SK-N-SH (cell line): Measurements from ENCODE around the gene CCL15. TPM values are rescaled to one million over a fixed set of nuclear protein-coding genes. Genes with fewer than 3 reads are reported as not detected.

Experiments
- CTCF ChIA-PET: fragments of 300-600, 350-600 bp; formaldehyde crosslinking; extraction: SDS; loops from one replicate; lab custom pipeline; 2021; lab: Yijun Ruan, JAX
- POLR2A ChIA-PET: fragments of 350-600 bp; sonication (Branson Sonifier 250); formaldehyde crosslinking; extraction: SDS; loops from one replicate; lab custom pipeline; 2020; ENCODE audit warnings: antibody characterized with exemption, inconsistent platforms; lab: Yijun Ruan, JAX
- DNase-seq: peaks from one replicate; pipeline ENCODE4 v3.0.0; 2012
- H2AFZ ChIP-seq: fragments of 200-600 bp; sonication (generic); 2 replicates; pipeline ENCODE4 v1.8.1; 2016; ENCODE audit warnings: antibody characterized with exemption, mild to moderate bottlenecking, low read depth
- H3F3A ChIP-seq: fragments of 200-600 bp; sonication (generic); replicated peaks from 2 replicates; pipeline ENCODE3; 2016; ENCODE audit warnings: antibody characterized with exemption, mild to moderate bottlenecking; ENCODE audit not compliant: insufficient read depth
- H3K27ac ChIP-seq, 2 experiments: fragments of 200-500 bp in 1 of 2; fragments of 200-600 bp in 1 of 2; sonication (Bioruptor generic) in 1 of 2; sonication (generic), shearing (Covaris generic) in 1 of 2; 2 replicates each; pipeline versions ENCODE4 v1.5.1 to v1.6.1; 2014 to 2016; ENCODE audit warnings: low read depth in 2 of 2, inconsistent platforms in 1 of 2, low read length in 1 of 2, mild to moderate bottlenecking in 1 of 2, mixed read lengths in 1 of 2
- H3K27me3 ChIP-seq: fragments of 200-600 bp; sonication (generic), shearing (Covaris generic); 2 replicates; pipeline ENCODE4 v1.6.1; 2016; ENCODE audit warnings: mixed run types; ENCODE audit not compliant: insufficient read depth
- H3K36me3 ChIP-seq, 2 experiments: fragments of 200-500 bp in 1 of 2; fragments of 200-600 bp in 1 of 2; sonication (Bioruptor generic) in 1 of 2; sonication (generic) in 1 of 2; replicated peaks in 1 of 2; 2 replicates each; pipeline versions ENCODE3 to v1.5.1; 2014 to 2016; ENCODE audit warnings: low read length in 1 of 2, mild to moderate bottlenecking in 1 of 2; ENCODE audit not compliant: insufficient read depth in 2 of 2, control insufficient read depth in 1 of 2
- H3K4me1 ChIP-seq, 2 experiments: fragments of 200-500 bp in 1 of 2; fragments of 200-600 bp in 1 of 2; sonication (Bioruptor generic) in 1 of 2; sonication (generic), shearing (Covaris generic) in 1 of 2; 2 replicates each; pipeline versions ENCODE4 v1.5.1 to v1.6.1; 2014 to 2016; ENCODE audit warnings: low read depth in 1 of 2, low read length in 1 of 2, mixed run types in 1 of 2; ENCODE audit not compliant: insufficient read depth in 2 of 2, control insufficient read depth in 1 of 2
- H3K4me2 ChIP-seq: fragments of 200-600 bp; sonication (generic), shearing (Covaris generic); 2 replicates; pipeline ENCODE4 v1.6.1; 2017; ENCODE audit warnings: mixed run types
- H3K4me3 ChIP-seq, 2 experiments: fragments of 200-500 bp in 1 of 2; fragments of 200-600 bp in 1 of 2; sonication (Bioruptor generic) in 1 of 2; sonication (generic), shearing (Covaris generic) in 1 of 2; 2 replicates each; pipeline versions ENCODE4 v1.5.1 to v1.8.1; 2014 to 2016; ENCODE audit warnings: low read depth in 2 of 2, inconsistent platforms in 1 of 2, low read length in 1 of 2, mild to moderate bottlenecking in 1 of 2, mixed read lengths in 1 of 2, moderate library complexity in 1 of 2
- H3K79me2 ChIP-seq: fragments of 200-600 bp; sonication (generic); 2 replicates; pipeline ENCODE4 v1.8.1; 2017; ENCODE audit warnings: mild to moderate bottlenecking; ENCODE audit not compliant: insufficient read depth
- H3K9ac ChIP-seq: fragments of 200-600 bp; sonication (generic); 2 replicates; pipeline ENCODE4 v1.6.1; 2017; ENCODE audit warnings: mixed run types
- H3K9me2 ChIP-seq: fragments of 200-600 bp; sonication (generic); 2 replicates; pipeline ENCODE4 v1.6.1; 2017; ENCODE audit warnings: mixed run types
- H3K9me3 ChIP-seq: fragments of 200-600 bp; sonication (generic); 2 replicates; pipeline ENCODE4 v1.6.1; 2017; ENCODE audit warnings: mixed run types, mild to moderate bottlenecking, moderate library complexity
- H4K20me1 ChIP-seq: fragments of 200-600 bp; sonication (generic); 2 replicates; pipeline ENCODE4 v1.6.1; 2017; ENCODE audit warnings: mild to moderate bottlenecking, mixed run types; ENCODE audit not compliant: insufficient read depth
- CHD2 ChIP-seq: fragments of 150-350 bp; IDR thresholded peaks from 2 replicates; pipeline ENCODE4 v1.6.1; 2018; ENCODE audit warnings: low read length; ENCODE audit not compliant: partially characterized antibody
- EZH2phosphoT487 ChIP-seq: fragments of 200-600 bp; sonication (generic); IDR thresholded peaks from 2 replicates; pipeline ENCODE4 v1.6.1; 2017; ENCODE audit warnings: low read depth, mixed run types, mild to moderate bottlenecking, antibody characterized with exemption, moderate library complexity, borderline replicate concordance
- FOXJ3 ChIP-seq: sonication (generic); formaldehyde crosslinking; IDR thresholded peaks from 2 replicates; pipeline ENCODE4 v1.5.1; 2020; ENCODE audit warnings: mild to moderate bottlenecking, missing genetic modification reagents
- FOXM1 ChIP-seq: IDR thresholded peaks from 2 replicates; pipeline ENCODE4 v1.4.0; 2012; ENCODE audit warnings: low read depth, mild to moderate bottlenecking
- GATA2 ChIP-seq: sonication (generic); formaldehyde crosslinking; IDR thresholded peaks from 2 replicates; pipeline ENCODE4 v1.5.0; 2020; ENCODE audit warnings: mild to moderate bottlenecking, missing genetic modification reagents
- JUND ChIP-seq: IDR thresholded peaks from 2 replicates; pipeline ENCODE4 v1.4.0; 2012
- NRF1 ChIP-seq: IDR thresholded peaks from 2 replicates; pipeline ENCODE4 v1.6.1; 2012; ENCODE audit warnings: low read depth, mild to moderate bottlenecking, low read length
- POLR2AphosphoS5 ChIP-seq: IDR thresholded peaks from 2 replicates; pipeline ENCODE4 v1.6.1; 2012; ENCODE audit warnings: low read depth, low read length
- RCOR1 ChIP-seq: fragments of 150-350 bp; IDR thresholded peaks from 2 replicates; pipeline ENCODE4 v1.6.1; 2017; ENCODE audit warnings: antibody characterized with exemption, low read length
- RXRA ChIP-seq: IDR thresholded peaks from 2 replicates; pipeline ENCODE4 v1.4.0; 2012; ENCODE audit warnings: low read depth, mild to moderate bottlenecking, borderline replicate concordance
- SMC3 ChIP-seq: IDR thresholded peaks from 2 replicates; pipeline ENCODE4 v1.6.1; 2012; ENCODE audit warnings: low read depth, low read length, improper control_type of control experiment
- TCF12 ChIP-seq: IDR thresholded peaks from 2 replicates; pipeline ENCODE4 v1.4.0; 2012
- YY1 ChIP-seq: IDR thresholded peaks from 2 replicates; pipeline ENCODE4 v1.4.0; 2012; ENCODE audit warnings: low read depth, mild to moderate bottlenecking
- whole genome bisulfite sequencing: methylation state at CpG from one replicate; pipeline ENCODE4 v1.1.6; 2017; ENCODE audit warnings: low lambda C conversion rate; 5-methylcytosine and 5-hydroxymethylcytosine counted together
- polyA plus RNA-seq, 3 experiments: library from polyadenylated mRNA; depleted of rRNA; stranded (reverse); fragments of >200 nt; gene quantifications; 2 replicates each; pipeline ENCODE4 v1.2.3, GENCODE V29; 2012
- TF ChIP-seq, protein P1 (sequence below): fragments of 150-350 bp; IDR thresholded peaks from 2 replicates; pipeline ENCODE4 v1.6.1; 2017; ENCODE audit warnings: antibody characterized with exemption, low read length, low read depth, borderline replicate concordance
- TF ChIP-seq, protein P2 (sequence below): fragments of 200-600 bp; sonication (generic); IDR thresholded peaks from 2 replicates; pipeline ENCODE4 v1.6.1; 2017; ENCODE audit warnings: antibody characterized with exemption, mild to moderate bottlenecking, moderate library complexity
- TF ChIP-seq, protein P3 (sequence below): IDR thresholded peaks from 2 replicates; pipeline ENCODE4 v1.4.0; 2012; ENCODE audit warnings: low read depth, borderline replicate concordance
- TF ChIP-seq, protein P4 (sequence below): IDR thresholded peaks from 2 replicates; pipeline ENCODE4; 2012
- TF ChIP-seq, protein P5 (sequence below): IDR thresholded peaks from 2 replicates; pipeline ENCODE4 v1.6.1; 2012; ENCODE audit warnings: mild to moderate bottlenecking, low read depth, low read length, moderate library complexity

Gene CCL15
- polyA plus RNA-seq, 1 of the 3 experiments (the other 2 are of a cell fraction), result not detected

DNA sequence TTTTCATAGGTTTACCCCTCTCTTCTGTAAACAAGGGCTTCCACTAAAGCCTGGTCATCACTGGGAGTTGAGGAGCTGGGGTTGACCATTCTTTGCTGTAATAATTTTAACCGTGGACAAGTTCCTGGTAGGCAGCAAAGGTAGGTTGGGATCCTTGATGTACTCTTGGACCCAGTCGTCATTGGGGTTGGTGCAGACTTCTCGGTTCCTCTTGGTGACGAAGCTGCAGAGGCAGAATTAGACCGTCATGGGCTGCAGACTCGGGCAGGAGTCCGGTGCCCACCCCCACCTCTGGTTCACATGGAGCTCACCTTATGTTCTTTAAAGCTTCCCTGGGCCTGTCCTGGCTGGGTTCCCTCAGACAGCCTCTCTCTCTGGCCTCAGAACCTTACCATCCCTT is 23.8 kb downstream of the CCL15 start (continued):
- TF ChIP-seq, protein P1, sequence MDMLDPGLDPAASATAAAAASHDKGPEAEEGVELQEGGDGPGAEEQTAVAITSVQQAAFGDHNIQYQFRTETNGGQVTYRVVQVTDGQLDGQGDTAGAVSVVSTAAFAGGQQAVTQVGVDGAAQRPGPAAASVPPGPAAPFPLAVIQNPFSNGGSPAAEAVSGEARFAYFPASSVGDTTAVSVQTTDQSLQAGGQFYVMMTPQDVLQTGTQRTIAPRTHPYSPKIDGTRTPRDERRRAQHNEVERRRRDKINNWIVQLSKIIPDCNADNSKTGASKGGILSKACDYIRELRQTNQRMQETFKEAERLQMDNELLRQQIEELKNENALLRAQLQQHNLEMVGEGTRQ, result no peak
- TF ChIP-seq POLR2AphosphoS5, result no peak
- TF ChIP-seq, protein P2, sequence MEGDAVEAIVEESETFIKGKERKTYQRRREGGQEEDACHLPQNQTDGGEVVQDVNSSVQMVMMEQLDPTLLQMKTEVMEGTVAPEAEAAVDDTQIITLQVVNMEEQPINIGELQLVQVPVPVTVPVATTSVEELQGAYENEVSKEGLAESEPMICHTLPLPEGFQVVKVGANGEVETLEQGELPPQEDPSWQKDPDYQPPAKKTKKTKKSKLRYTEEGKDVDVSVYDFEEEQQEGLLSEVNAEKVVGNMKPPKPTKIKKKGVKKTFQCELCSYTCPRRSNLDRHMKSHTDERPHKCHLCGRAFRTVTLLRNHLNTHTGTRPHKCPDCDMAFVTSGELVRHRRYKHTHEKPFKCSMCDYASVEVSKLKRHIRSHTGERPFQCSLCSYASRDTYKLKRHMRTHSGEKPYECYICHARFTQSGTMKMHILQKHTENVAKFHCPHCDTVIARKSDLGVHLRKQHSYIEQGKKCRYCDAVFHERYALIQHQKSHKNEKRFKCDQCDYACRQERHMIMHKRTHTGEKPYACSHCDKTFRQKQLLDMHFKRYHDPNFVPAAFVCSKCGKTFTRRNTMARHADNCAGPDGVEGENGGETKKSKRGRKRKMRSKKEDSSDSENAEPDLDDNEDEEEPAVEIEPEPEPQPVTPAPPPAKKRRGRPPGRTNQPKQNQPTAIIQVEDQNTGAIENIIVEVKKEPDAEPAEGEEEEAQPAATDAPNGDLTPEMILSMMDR, result no peak
- TF ChIP-seq, all 33 proteins: peak for 0

DNA sequence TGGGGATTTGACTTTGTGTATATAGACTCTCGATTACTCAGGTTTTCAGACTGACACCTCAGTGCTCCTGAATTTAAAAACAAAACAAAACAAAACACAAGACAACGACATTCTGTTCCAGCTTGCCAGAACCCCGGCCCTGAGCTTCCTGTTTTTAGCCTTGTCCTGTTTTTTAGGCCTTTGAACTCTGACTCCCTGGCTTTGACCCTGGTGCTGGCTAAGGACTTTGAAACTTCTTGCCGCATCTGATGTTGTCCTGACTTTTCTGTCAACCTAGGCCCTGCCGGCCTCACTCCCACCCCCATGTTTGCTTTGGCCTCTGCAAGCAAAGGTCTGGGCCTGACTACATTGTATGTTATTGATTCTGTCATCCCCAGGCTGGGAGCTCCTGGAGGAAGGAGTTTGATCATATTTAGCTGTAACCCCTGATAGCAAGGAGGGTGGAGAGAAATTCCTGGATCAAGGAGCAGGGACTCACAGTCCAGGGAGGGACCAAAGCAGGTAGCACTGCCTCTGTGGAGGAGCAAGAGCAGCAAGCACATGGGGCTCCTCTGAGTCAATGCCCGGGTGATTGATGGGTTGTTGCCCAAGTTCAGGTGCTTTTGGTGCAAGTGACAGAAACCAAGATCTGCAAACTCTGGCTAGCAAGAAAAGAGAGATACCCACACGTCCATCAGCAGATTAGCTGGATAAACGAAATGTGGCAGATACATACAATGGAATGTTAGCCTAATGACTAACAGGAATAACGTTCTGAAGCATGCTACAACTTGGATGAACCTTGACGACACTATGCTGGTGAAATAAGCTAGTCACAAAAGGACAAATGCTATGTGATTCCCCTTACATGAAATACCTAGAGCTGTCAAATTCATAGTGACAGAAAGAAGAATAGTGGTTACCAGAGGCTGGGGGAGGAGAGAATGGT is 27.8 kb downstream of the CCL15 start:
- Histone ChIP-seq H3K9me2 (no peaks in the 10 kb centered on the region), H3K4me2 (no peak overlapping the region), H3K4me3 (no peak overlapping the region), H4K20me1 (no peaks in the 10 kb centered on the region), H3K9me3 (no peaks in the 10 kb centered on the region), H3F3A (no peaks in the 10 kb centered on the region), H3K79me2 (no peaks in the 10 kb centered on the region), H3K27ac (no peak overlapping the region), H2AFZ (no peak overlapping the region), H3K36me3 (no peaks in the 10 kb centered on the region), H3K27me3 (peaks cover 25% of the 10 kb centered on the region; the same call in 1 of the 2 replicates), H3K4me1 (no peaks in the 10 kb centered on the region), H3K9ac (no peak overlapping the region)
- ChIA-PET POLR2A (no interaction called here), CTCF (interaction anchor here (0.7 to 5.7 kb wide), 5 partner anchors 12 to 509 kb away, joined by 3 to 48 read pairs (median 4); no protein-coding TSS in a partner anchor)
- TF ChIP-seq, protein P3, sequence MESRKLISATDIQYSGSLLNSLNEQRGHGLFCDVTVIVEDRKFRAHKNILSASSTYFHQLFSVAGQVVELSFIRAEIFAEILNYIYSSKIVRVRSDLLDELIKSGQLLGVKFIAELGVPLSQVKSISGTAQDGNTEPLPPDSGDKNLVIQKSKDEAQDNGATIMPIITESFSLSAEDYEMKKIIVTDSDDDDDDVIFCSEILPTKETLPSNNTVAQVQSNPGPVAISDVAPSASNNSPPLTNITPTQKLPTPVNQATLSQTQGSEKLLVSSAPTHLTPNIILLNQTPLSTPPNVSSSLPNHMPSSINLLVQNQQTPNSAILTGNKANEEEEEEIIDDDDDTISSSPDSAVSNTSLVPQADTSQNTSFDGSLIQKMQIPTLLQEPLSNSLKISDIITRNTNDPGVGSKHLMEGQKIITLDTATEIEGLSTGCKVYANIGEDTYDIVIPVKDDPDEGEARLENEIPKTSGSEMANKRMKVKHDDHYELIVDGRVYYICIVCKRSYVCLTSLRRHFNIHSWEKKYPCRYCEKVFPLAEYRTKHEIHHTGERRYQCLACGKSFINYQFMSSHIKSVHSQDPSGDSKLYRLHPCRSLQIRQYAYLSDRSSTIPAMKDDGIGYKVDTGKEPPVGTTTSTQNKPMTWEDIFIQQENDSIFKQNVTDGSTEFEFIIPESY, result no peak
- no peak for TF ChIP-seq YY1
- no peak for TF ChIP-seq RXRA
- TF ChIP-seq, protein P4, sequence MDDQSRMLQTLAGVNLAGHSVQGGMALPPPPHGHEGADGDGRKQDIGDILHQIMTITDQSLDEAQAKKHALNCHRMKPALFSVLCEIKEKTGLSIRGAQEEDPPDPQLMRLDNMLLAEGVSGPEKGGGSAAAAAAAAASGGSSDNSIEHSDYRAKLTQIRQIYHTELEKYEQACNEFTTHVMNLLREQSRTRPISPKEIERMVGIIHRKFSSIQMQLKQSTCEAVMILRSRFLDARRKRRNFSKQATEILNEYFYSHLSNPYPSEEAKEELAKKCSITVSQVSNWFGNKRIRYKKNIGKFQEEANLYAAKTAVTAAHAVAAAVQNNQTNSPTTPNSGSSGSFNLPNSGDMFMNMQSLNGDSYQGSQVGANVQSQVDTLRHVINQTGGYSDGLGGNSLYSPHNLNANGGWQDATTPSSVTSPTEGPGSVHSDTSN, result no peak
- no peak for TF ChIP-seq RCOR1
- no peak for TF ChIP-seq TCF12
- TF ChIP-seq EZH2phosphoT487, result no peak
- no peak for TF ChIP-seq NRF1
- TF ChIP-seq, protein P5, sequence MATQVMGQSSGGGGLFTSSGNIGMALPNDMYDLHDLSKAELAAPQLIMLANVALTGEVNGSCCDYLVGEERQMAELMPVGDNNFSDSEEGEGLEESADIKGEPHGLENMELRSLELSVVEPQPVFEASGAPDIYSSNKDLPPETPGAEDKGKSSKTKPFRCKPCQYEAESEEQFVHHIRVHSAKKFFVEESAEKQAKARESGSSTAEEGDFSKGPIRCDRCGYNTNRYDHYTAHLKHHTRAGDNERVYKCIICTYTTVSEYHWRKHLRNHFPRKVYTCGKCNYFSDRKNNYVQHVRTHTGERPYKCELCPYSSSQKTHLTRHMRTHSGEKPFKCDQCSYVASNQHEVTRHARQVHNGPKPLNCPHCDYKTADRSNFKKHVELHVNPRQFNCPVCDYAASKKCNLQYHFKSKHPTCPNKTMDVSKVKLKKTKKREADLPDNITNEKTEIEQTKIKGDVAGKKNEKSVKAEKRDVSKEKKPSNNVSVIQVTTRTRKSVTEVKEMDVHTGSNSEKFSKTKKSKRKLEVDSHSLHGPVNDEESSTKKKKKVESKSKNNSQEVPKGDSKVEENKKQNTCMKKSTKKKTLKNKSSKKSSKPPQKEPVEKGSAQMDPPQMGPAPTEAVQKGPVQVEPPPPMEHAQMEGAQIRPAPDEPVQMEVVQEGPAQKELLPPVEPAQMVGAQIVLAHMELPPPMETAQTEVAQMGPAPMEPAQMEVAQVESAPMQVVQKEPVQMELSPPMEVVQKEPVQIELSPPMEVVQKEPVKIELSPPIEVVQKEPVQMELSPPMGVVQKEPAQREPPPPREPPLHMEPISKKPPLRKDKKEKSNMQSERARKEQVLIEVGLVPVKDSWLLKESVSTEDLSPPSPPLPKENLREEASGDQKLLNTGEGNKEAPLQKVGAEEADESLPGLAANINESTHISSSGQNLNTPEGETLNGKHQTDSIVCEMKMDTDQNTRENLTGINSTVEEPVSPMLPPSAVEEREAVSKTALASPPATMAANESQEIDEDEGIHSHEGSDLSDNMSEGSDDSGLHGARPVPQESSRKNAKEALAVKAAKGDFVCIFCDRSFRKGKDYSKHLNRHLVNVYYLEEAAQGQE, result no peak
- TF ChIP-seq JUND, result no peak
- no peak for TF ChIP-seq GATA2 (CRISPR knock-in tag)
- no peak for TF ChIP-seq FOXJ3 (CRISPR knock-in tag)
- TF ChIP-seq CHD2, result no peak
- TF ChIP-seq FOXM1, result no peak
- no peak for TF ChIP-seq SMC3
- 31% methylated on average over 10 of the region's 10 CpGs for WGBS
- DNase-seq, result no peak
